ENCODE results near the gene RHOJ. TPM values are rescaled to one million over a fixed set of nuclear protein-coding genes. Genes with fewer than 3 reads are reported as not detected.

RHOJ gene
- total and polyA plus RNA-seq, 2 of the 8 experiments (the other 6 are each of a cell fraction or from before 2014, with no cell fraction given), result 0.11 TPM; not detected in 1

DNA sequence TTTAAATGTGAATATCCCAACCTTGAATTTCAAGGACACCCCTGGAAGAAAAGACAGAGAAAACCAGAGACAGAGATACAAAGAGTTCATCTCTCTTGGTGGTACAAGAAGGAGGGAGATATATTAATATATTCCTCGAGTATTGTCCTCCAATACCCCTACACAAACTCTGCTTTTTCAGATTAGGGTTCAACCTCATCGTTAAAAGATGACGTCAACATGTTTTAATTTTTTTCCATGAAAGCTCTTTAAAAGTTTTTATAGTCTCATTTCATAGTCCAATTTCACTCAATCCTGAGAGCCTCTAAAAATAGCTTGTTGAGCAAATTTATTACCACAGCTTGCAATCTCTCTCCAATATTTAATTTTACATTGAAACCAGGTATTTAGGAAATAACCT is 19.4 kb downstream of the RHOJ start:
- Histone ChIP-seq H3K23me2 (ENCODE audit: low read depth, low read length) (no peaks in the 10 kb centered on the region), H4K91ac (replicated peaks; ENCODE audit: insufficient read length, low read length) (no peak overlapping the region), H3K9me3 (ENCODE audit: insufficient read depth in 2 of 2, low read depth in 1 of 2, low read length in 1 of 2) (no peaks in the 10 kb centered on the region), H3K56ac (replicated peaks; ENCODE audit: insufficient read length, low read depth, low read length) (no peak overlapping the region), H2BK15ac (ENCODE audit: low read length) (no peak overlapping the region), H3K36me3 (ENCODE audit: control insufficient read depth in 2 of 4, insufficient read depth in 4 of 4, low read length in 3 of 4) (no peaks in the 10 kb centered on the region), H3K4me1 (replicated peaks in 1 of 4; ENCODE audit: control insufficient read depth in 3 of 4, insufficient read depth in 4 of 4, low read length in 3 of 4) (no peaks in the 10 kb centered on the region), H4K5ac (ENCODE audit: insufficient read length, low read depth, low read length) (no peak overlapping the region), H3K27ac (ENCODE audit: low read depth, low read length) (no peak overlapping the region), H3K14ac (ENCODE audit: insufficient read length) (no peak overlapping the region), H3K4me3 (ENCODE audit: extremely low read depth in 1 of 4, insufficient read depth in 2 of 4, low read depth in 3 of 4, low read length in 4 of 4) (no peak overlapping the region), H4K8ac (ENCODE audit: extremely low read depth, insufficient read depth, low read length) (no peak overlapping the region), H2BK12ac (ENCODE audit: low read depth, low read length) (no peak overlapping the region), H3K9ac (replicated peaks in 1 of 4; ENCODE audit: extremely low read depth in 1 of 4, low read depth in 3 of 4, low read length in 3 of 4) (no peak overlapping the region), H2BK5ac (ENCODE audit: low read depth, low read length) (no peak overlapping the region), H3K79me2 (ENCODE audit: control insufficient read depth in 1 of 2, insufficient read depth in 2 of 2, low read length in 2 of 2) (no peaks in the 10 kb centered on the region), H2BK120ac (replicated peaks; ENCODE audit: low read depth, low read length) (no peak overlapping the region), H2AFZ (ENCODE audit: low read length) (no peak overlapping the region), H3K4me2 (ENCODE audit: insufficient read depth in 1 of 2, low read depth in 2 of 2, low read length in 2 of 2) (no peak overlapping the region), H4K20me1 (replicated peaks in 1 of 2; ENCODE audit: control insufficient read depth in 1 of 2, insufficient read depth in 2 of 2, low read length in 2 of 2) (no peaks in the 10 kb centered on the region), H3K79me1 (ENCODE audit: low read depth, low read length) (no peaks in the 10 kb centered on the region), H3K18ac (ENCODE audit: extremely low read depth, low read length) (no peak overlapping the region), H3K4ac (replicated peaks; ENCODE audit: insufficient read length, low read depth, low read length) (no peak overlapping the region), H3K27me3 (replicated peaks in 1 of 4; ENCODE audit: control insufficient read depth in 3 of 4, extremely low read depth in 1 of 4, insufficient read depth in 3 of 4, low read length in 3 of 4) (no peaks in the 10 kb centered on the region), H3K23ac (ENCODE audit: insufficient read length) (no peak overlapping the region), H2AK5ac (ENCODE audit: low read depth, low read length) (no peak overlapping the region), H2BK20ac (ENCODE audit: low read length) (no peak overlapping the region)
- POLR2A ChIA-PET (ENCODE audit: partially characterized antibody), result no interaction called here
- DNase-seq (ENCODE audit: low read depth in 1 of 2, low spot score in 2 of 2), result no peak
- CTCF ChIA-PET (ENCODE audit: partially characterized antibody), result interaction anchor here (0.6 to 1.5 kb wide), 2 partner anchors 11 to 334 kb away, joined by 3 read pairs; no protein-coding TSS in a partner anchor
- FAIRE-seq, result no peak
- TF ChIP-seq EZH2 (IDR thresholded peaks at IDR 0.05; ENCODE audit: low read depth, low read length, severe bottlenecking), result no peak
- TF ChIP-seq, protein P1, sequence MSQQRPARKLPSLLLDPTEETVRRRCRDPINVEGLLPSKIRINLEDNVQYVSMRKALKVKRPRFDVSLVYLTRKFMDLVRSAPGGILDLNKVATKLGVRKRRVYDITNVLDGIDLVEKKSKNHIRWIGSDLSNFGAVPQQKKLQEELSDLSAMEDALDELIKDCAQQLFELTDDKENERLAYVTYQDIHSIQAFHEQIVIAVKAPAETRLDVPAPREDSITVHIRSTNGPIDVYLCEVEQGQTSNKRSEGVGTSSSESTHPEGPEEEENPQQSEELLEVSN (IDR thresholded peaks at IDR 0.05), result no peak
- TF ChIP-seq, protein P2, sequence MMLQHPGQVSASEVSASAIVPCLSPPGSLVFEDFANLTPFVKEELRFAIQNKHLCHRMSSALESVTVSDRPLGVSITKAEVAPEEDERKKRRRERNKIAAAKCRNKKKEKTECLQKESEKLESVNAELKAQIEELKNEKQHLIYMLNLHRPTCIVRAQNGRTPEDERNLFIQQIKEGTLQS (IDR thresholded peaks at IDR 0.05; ENCODE audit: insufficient read depth, low read depth, low read length), result no peak
- no peak for TF ChIP-seq SAP30 (IDR thresholded peaks at IDR 0.05; ENCODE audit: insufficient read depth, insufficient replicate concordance, low read length)
- TF ChIP-seq TAF7 (optimal IDR thresholded peaks at IDR 0.05; ENCODE audit: borderline replicate concordance, low read depth, low read length), result no peak
- TF ChIP-seq NANOG (IDR thresholded peaks at IDR 0.05; ENCODE audit: insufficient read depth, low read depth, low read length, poor library complexity, severe bottlenecking), result no peak
- no peak for TF ChIP-seq POLR2A (IDR thresholded peaks at IDR 0.05; ENCODE audit: control extremely low read depth in 1 of 2, low read depth in 2 of 2, low read length in 2 of 2)
- no peak for TF ChIP-seq RBBP5 (IDR thresholded peaks at IDR 0.05; ENCODE audit: borderline replicate concordance, low read depth, low read length)
- TF ChIP-seq JUN (IDR thresholded peaks at IDR 0.05; ENCODE audit: low read depth, low read length), result no peak
- TF ChIP-seq RXRA (IDR thresholded peaks at IDR 0.05; ENCODE audit: insufficient read depth, low read depth, low read length), result no peak
- TF ChIP-seq POU5F1 (IDR thresholded peaks at IDR 0.05; ENCODE audit: low read depth, low read length), result no peak
- TF ChIP-seq BACH1 (IDR thresholded peaks at IDR 0.05; ENCODE audit: low read length), result no peak
- TF ChIP-seq CEBPB (IDR thresholded peaks at IDR 0.05; ENCODE audit: low read depth, low read length), result no peak
- no peak for TF ChIP-seq EGR1 (IDR thresholded peaks at IDR 0.05; ENCODE audit: borderline replicate concordance, low read depth, low read length)
- WGBS, 2 experiments (ENCODE audit: extremely low coverage in 1 of 2, insufficient coverage in 1 of 2, insufficient read length in 1 of 2, insufficient replicate concordance in 2 of 2, low coverage in 1 of 2, low lambda C conversion rate in 2 of 2, missing lambda C conversion rate in 1 of 2), result 89% methylated on average over 3 of the region's 3 CpGs; no CpG with 5 or more reads in 1 of the 2 experiments

Measured in H1 (cell line).